ENCODE results near the gene CPLX1.
"Not testable (repeated sequence)": the region's sequence is repeated elsewhere in the genome, so short reads cannot be mapped to it uniquely, and the experiment has no call there.

The CPLX1 gene

DNA sequence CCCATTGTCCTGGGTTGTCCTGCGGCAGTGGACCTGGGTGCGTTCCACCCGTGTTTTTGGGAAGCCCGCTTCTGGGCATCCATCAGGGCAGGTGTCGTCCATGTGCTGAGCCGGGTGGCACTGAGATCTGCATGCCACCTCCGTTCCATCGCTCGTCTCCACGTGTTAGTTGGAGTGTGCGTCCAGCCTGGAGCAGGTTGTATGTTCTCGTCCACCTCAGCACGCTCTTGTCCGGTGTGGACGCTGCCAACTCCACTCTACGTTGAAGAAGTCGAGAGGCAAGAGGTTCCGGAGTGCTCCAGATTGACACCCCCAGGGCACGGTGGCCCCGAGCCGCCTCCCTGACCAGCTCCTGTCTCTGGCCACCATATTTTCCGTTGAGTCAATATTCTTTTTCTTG is 86.4 kb downstream of the CPLX1 start:
- DNase-seq (ENCODE audit: low read depth in 2 of 2, low spot score in 1 of 2): no peak

DNA sequence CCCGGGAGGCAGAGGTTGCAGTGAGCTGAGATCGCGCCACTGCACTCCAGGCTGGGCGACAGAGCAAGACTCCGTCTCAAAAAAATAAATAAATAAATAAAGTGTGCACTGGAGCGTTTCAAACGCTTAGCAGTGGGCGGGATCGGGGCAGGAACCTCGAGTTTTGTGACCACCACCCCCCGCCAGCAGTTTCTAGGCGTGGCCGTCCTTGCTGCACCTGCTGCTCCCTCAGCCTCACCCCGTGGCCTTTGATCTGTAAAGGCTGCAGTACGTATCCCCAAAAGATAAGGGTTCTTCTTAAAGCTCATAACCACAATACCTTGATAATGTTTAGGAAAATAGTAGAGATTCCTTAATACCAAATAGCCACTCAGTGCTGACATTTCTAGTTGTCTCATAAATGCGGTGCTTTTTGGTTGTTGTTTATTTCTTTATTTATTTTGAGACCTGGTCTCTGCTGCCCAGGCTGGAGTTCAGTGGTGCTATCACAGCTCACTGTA is 87.1 kb downstream of the CPLX1 start:
- DNase-seq (ENCODE audit: low read depth in 2 of 2, low spot score in 1 of 2): no peak

DNA sequence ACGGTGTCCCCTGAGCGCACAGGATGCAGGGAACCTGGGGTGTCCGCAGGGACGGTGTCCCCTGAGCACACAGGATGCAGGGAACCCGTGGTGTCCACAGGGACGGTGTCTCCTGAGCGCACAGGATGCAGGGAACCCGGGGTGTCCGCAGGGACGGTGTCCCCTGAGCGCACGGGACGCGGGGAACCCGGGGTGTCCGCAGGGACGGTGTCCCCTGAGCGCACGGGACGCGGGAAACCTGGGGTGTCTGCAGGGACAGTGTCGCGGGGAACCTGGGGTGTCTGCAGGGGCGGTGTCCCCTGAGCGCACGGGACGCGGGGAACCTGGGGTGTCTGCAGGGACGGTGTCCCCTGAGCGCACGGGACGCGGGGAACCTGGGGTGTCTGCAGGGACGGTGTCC is 89.4 kb downstream of the CPLX1 start:
- not testable (repeated sequence) for DNase-seq (ENCODE audit: low read depth in 2 of 2, low spot score in 1 of 2)

DNA sequence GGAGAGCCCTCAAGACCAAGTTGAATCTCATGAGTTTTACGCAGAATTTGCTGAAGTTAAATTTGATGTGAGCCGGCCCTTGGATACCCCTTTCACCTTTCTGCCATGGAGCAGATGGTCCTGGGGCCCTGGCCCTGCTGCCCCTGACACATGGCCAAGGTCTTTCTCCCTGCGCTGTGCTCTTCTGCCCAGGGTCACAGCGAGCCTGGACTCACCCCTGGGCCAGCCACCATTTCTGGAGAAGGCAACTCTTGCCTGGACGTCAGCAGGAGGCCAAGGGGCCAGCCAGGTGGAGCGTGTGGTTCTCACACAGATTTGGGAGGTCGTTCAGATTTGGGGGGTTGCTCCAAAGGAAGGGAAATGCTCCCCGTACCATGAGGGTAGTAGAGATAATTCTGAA is 90.3 kb downstream of the CPLX1 start:
- no peak for DNase-seq (ENCODE audit: low read depth in 2 of 2, low spot score in 1 of 2)
